Motor neuron (in vitro differentiated cells): Measurements from ENCODE around the gene LRRC74B. TPM values are rescaled to one million over a fixed set of nuclear protein-coding genes. Genes with fewer than 3 reads are reported as not detected.
"Not testable (repeated sequence)": the region's sequence is repeated elsewhere in the genome, so short reads cannot be mapped to it uniquely, and the experiment has no call there.

Experiments used
- ATAC-seq, 8 experiments: fragments of 200-7000 bp; cut with Tn5 transposase; replicated peaks in 6 of 8; 2 replicates each; pipeline ENCODE4 v1.8.0; 2021; ENCODE audit warnings: mild to moderate bottlenecking in 8 of 8, moderate library complexity in 8 of 8
- H3K27ac ChIP-seq, 2 donors: fragments of 250-450 bp; sonication (Bioruptor Pico); 2 replicates each; pipeline ENCODE4 v1.9.0; 2021; ENCODE audit warnings: antibody characterized with exemption in 2 of 2, mild to moderate bottlenecking in 2 of 2, moderate library complexity in 1 of 2
- H3K4me1 ChIP-seq, 2 donors: fragments of 250-450 bp; sonication (Bioruptor Pico); replicated peaks in 1 of 2; 2 replicates each; pipeline ENCODE4 v1.6.1; 2021; ENCODE audit warnings: antibody characterized with exemption in 2 of 2, mild to moderate bottlenecking in 2 of 2, moderate library complexity in 1 of 2
- H3K4me3 ChIP-seq, 5 donors: fragments of 250-450 bp; sonication (Bioruptor Pico); 2 replicates each; pipeline ENCODE4 v1.9.0; 2021; ENCODE audit warnings: antibody characterized with exemption in 5 of 5, mild to moderate bottlenecking in 5 of 5, moderate library complexity in 4 of 5
- WGBS, 10 experiments: fragments of 450-650 bp; shearing (Covaris generic); methylation state at CpG; one replicate each; pipeline ENCODE4 v1.0.0; 2022; 5-methylcytosine and 5-hydroxymethylcytosine counted together
- in situ Hi-C, 9 experiments: fragments of 400-800 bp; cut with MboI; loops; one replicate each; pipeline ENCODE4 v1.15.0; 2021; ENCODE audit warnings: low sequenced_read_pairs in 9 of 9, low pct_unique_long_range_greater_than_20kb in 2 of 9; ENCODE audit not compliant: unreplicated experiment in 9 of 9
- total RNA-seq, 8 experiments: library from RNA; unstranded; fragments of 300-600 nt; gene quantifications; 2 replicates each; pipeline versions ENCODE4 v1.2.3 to v1.2.4, GENCODE V29; 2022

Gene LRRC74B
- total RNA-seq, 8 experiments from 2014 or later, result 0.13 to 3.0 (median 0.45) TPM

- H3K4me3 ChIP-seq, result no peak overlapping the region
- WGBS, 10 experiments, result 63 to 100% (median 100%) methylated on average over 1 to 4 of the region's 6 CpGs; no CpG with 5 or more reads in 3 of the 10 experiments
- peak in 1 of 8 experiments; percentile 5 for ATAC-seq
Observed at GRCh38 chr22:21042978-21043859, 2.5 kb upstream of the LRRC74B start.

GRCh38 chr22:21043860-21044535, 1.7 kb upstream of the LRRC74B start:
- WGBS, 10 experiments, result 17 to 100% (median 80%) methylated on average over 1 to 8 of the region's 15 CpGs; no CpG with 5 or more reads in 5 of the 10 experiments
- peak overlapping the region; percentile 59 to 79 for H3K27ac ChIP-seq
- H3K4me1 ChIP-seq, result peaks cover 28 to 30% of the 10 kb centered on the region in 2 donors
- no peak for ATAC-seq
- no peak overlapping the region for H3K4me3 ChIP-seq
- in situ Hi-C loops, result no loop called here

More at GRCh38 chr22:21042978-21043859, 2.5 kb upstream of the LRRC74B start:
- peaks cover 28 to 30% of the 10 kb centered on the region in 2 donors for H3K4me1 ChIP-seq
- H3K27ac ChIP-seq, result peak overlapping the region in 1 of 2 donors; percentile 79
- in situ Hi-C loops, result no loop called here

- Histone ChIP-seq H3K4me3 (peak overlapping the region; percentile 13 to 54 (median 37)), H3K4me1 (peaks cover 28 to 30% of the 10 kb centered on the region in 2 donors), H3K27ac (peak overlapping the region; percentile 59 to 79)
- in situ Hi-C loops, result no loop called here
- ATAC-seq, result peak; percentile 25 to 62 (median 51)
- 0 to 30% (median 14%) methylated on average over 2 to 5 of the region's 15 CpGs; no CpG with 5 or more reads in 7 of the 10 experiments for WGBS, 10 experiments
Observed at GRCh38 chr22:21044931-21045584, 688 bp upstream of the LRRC74B start.

GRCh38 chr22:21047035-21047661, 1.4 kb downstream of the LRRC74B start:
- no peak for ATAC-seq
- Histone ChIP-seq H3K4me3 (no peak overlapping the region), H3K4me1 (peaks cover 36 to 37% of the 10 kb centered on the region in 2 donors), H3K27ac (no peak overlapping the region)
- WGBS, 10 experiments, result 61 to 100% (median 87%) methylated on average over 2 to 9 of the region's 14 CpGs; no CpG with 5 or more reads in 2 of the 10 experiments
- in situ Hi-C loops, result no loop called here

GRCh38 chr22:21047730-21048129, 2.0 kb downstream of the LRRC74B start:
- H3K4me1 ChIP-seq, result peaks cover 36 to 38% of the 10 kb centered on the region in 2 donors
- no peak overlapping the region for H3K4me3 ChIP-seq
- H3K27ac ChIP-seq, result no peak overlapping the region
- in situ Hi-C loops, result no loop called here
- no CpG with 5 or more reads among the region's 7 CpGs for WGBS, 10 experiments
- ATAC-seq, result no peak

- ATAC-seq, in situ Hi-C loops, H3K27ac ChIP-seq, H3K4me3 ChIP-seq: not testable (repeated sequence)
- peaks cover 32% of the 10 kb centered on the region in 2 donors for H3K4me1 ChIP-seq
- 60 to 83% methylated on average over 1 of the region's 5 CpGs; no CpG with 5 or more reads in 8 of the 10 experiments for WGBS, 10 experiments
Observed at GRCh38 chr22:21048448-21048847, 2.7 kb downstream of the LRRC74B start.

- whole genome bisulfite sequencing, 10 experiments, result no CpG with 5 or more reads among the region's 12 CpGs
- H3K4me1 ChIP-seq, result peaks cover 27% of the 10 kb centered on the region in 2 donors
- H3K27ac ChIP-seq, in situ Hi-C loops, H3K4me3 ChIP-seq, ATAC-seq: not testable (repeated sequence)
Observed at GRCh38 chr22:21048965-21049364, 3.2 kb downstream of the LRRC74B start.

- H3K27ac ChIP-seq, result peak overlapping the region; percentile 15 to 39
- in situ Hi-C loops, result no loop called here
- H3K4me1 ChIP-seq, result peaks cover 11 to 17% of the 10 kb centered on the region in 2 donors
- no peak overlapping the region for H3K4me3 ChIP-seq
- 20 to 100% (median 82%) methylated on average over 1 to 8 of the region's 9 CpGs; no CpG with 5 or more reads in 1 of the 10 experiments for WGBS, 10 experiments
- ATAC-seq, result peak in 3 of 8 experiments; percentile 12 to 42 (median 13)
Observed at GRCh38 chr22:21051145-21051830, 5.5 kb downstream of the LRRC74B start.

GRCh38 chr22:21051831-21052400, 6.2 kb downstream of the LRRC74B start:
- Histone ChIP-seq H3K27ac (peak overlapping the region in 1 of 2 donors; percentile 15), H3K4me3 (no peak overlapping the region), H3K4me1 (peaks cover 13 to 17% of the 10 kb centered on the region in 2 donors)
- in situ Hi-C loops, result no loop called here
- WGBS, 10 experiments, result 0 to 83% (median 28%) methylated on average over 1 to 4 of the region's 8 CpGs; no CpG with 5 or more reads in 2 of the 10 experiments
- peak in 3 of 8 experiments; percentile 62 to 78 (median 62) for ATAC-seq

GRCh38 chr22:21052715-21053459, 7.1 kb downstream of the LRRC74B start:
- Histone ChIP-seq H3K4me3 (no peak overlapping the region), H3K27ac (no peak overlapping the region), H3K4me1 (peaks cover 15 to 17% of the 10 kb centered on the region in 2 donors)
- in situ Hi-C loops, result no loop called here
- WGBS, 10 experiments, result 69 to 100% (median 81%) methylated on average over 1 to 4 of the region's 8 CpGs; no CpG with 5 or more reads in 4 of the 10 experiments
- ATAC-seq, result no peak

GRCh38 chr22:21054046-21054713, 8.4 kb downstream of the LRRC74B start:
- Histone ChIP-seq H3K4me1 (peaks cover 15 to 17% of the 10 kb centered on the region in 2 donors), H3K4me3 (no peak overlapping the region), H3K27ac (peak overlapping the region in 1 of 2 donors; percentile 12)
- in situ Hi-C loops, result no loop called here
- ATAC-seq, result no peak
- 50 to 90% (median 85%) methylated on average over 2 to 10 of the region's 15 CpGs; no CpG with 5 or more reads in 4 of the 10 experiments for WGBS, 10 experiments
